K562 (cell line): ENCODE results near the gene MATN1. TPM values are rescaled to one million over a fixed set of nuclear protein-coding genes. Genes with fewer than 3 reads are reported as not detected.

Source experiments
- CHAMP1 ChIP-seq: fragments of 450-650 bp; IDR thresholded peaks from 2 replicates; pipeline ENCODE4 v1.6.1; 2016; ENCODE audit warnings: mild to moderate bottlenecking
- CHD2 ChIP-seq: IDR thresholded peaks from 2 replicates; pipeline ENCODE4 v1.6.1; 2011; ENCODE audit warnings: low read depth, low read length
- CUX1 ChIP-seq: fragments of 200-800 bp; sonication (Bioruptor generic); IDR thresholded peaks from 2 replicates; pipeline ENCODE4 v1.6.1; 2016; ENCODE audit warnings: missing genetic modification characterization, missing compliant biosample characterization
- DLX4 ChIP-seq: fragments of 250-450 bp; sonication (Bioruptor Pico); IDR thresholded peaks from 2 replicates; pipeline ENCODE4 v1.6.1; 2021; ENCODE audit warnings: mild to moderate bottlenecking
- EWSR1 ChIP-seq: fragments of 450-650 bp; IDR thresholded peaks from 2 replicates; pipeline ENCODE4 v1.6.1; 2018; ENCODE audit warnings: borderline replicate concordance, mild to moderate bottlenecking, low read depth, moderate library complexity; ENCODE audit not compliant: partially characterized antibody
- FOXK2 ChIP-seq, 2 experiments: fragments of 450-650 bp; IDR thresholded peaks in 1 of 2; conservative IDR thresholded peaks in 1 of 2; 2 replicates each; pipeline ENCODE4 v1.6.1; 2016; ENCODE audit warnings: low read depth in 2 of 2, mild to moderate bottlenecking in 1 of 2
- GATA2 ChIP-seq: sonication (generic); formaldehyde crosslinking; IDR thresholded peaks from 2 replicates; pipeline ENCODE4 v1.4.0; 2020; ENCODE audit warnings: mild to moderate bottlenecking, missing genetic modification reagents
- MAFG ChIP-seq: fragments of 450-650 bp; conservative IDR thresholded peaks from 2 replicates; pipeline ENCODE4 v1.6.1; 2016; ENCODE audit warnings: missing genetic modification characterization, missing compliant biosample characterization
- NR2C2 ChIP-seq, 2 experiments: fragments of 200-800 bp in 1 of 2; sonication (Bioruptor generic) in 1 of 2; sonication (generic) in 1 of 2; formaldehyde crosslinking in 1 of 2; IDR thresholded peaks; 2 replicates each; pipeline versions ENCODE4 v1.6.1 to v1.8.0; 2016 to 2022; ENCODE audit warnings: mild to moderate bottlenecking in 1 of 2, missing compliant biosample characterization in 1 of 2, missing genetic modification characterization in 1 of 2, missing genetic modification reagents in 1 of 2
- PTBP1 ChIP-seq: fragments of 200-400 bp; formaldehyde crosslinking; IDR thresholded peaks from 2 replicates; pipeline ENCODE4 v1.6.1; 2017; ENCODE audit warnings: low read depth, low read length
- RBM22 ChIP-seq: fragments of 200-400 bp; formaldehyde crosslinking; IDR thresholded peaks from 2 replicates; pipeline ENCODE4 v1.6.1; 2018; ENCODE audit warnings: low read length, low read depth; ENCODE audit not compliant: poor library complexity, severe bottlenecking
- SPI1 ChIP-seq: IDR thresholded peaks from 2 replicates; pipeline ENCODE4 v1.6.1; 2011; ENCODE audit warnings: low read depth, low read length, control low read depth, borderline replicate concordance
- TAF1 ChIP-seq: IDR thresholded peaks from 2 replicates; pipeline ENCODE4 v1.6.1; 2011; ENCODE audit warnings: mild to moderate bottlenecking, low read length, moderate library complexity; ENCODE audit not compliant: insufficient read depth, control insufficient read depth, severe bottlenecking; ENCODE audit errors: extremely low read depth
- polyA plus RNA-seq, 8 experiments: library from polyadenylated mRNA; depleted of rRNA in 4 of 8; stranded (reverse) in 5 of 8; unstranded in 3 of 8; fragments of >200 nt; fragmentation: Nextera tagmentation in 2 of 8; fragmentation: Illumina TruSeq in 1 of 8; extraction: Ambion mirVana in 2 of 8; extraction: Trizol in 1 of 8; gene quantifications; 2 replicates each; pipeline versions ENCODE4 v1.2.1 to v1.2.3, GENCODE V29; 2011 to 2014; ENCODE audit warnings: inconsistent platforms in 1 of 8, missing spikeins in 1 of 8
- total RNA-seq, 7 experiments: library from RNA; depleted of rRNA in 6 of 7; stranded (reverse); fragments of >200 nt in 6 of 7; fragmentation: Illumina TruSeq in 2 of 7; extraction: Trizol in 2 of 7; gene quantifications; 2 replicates each; pipeline versions ENCODE4 v1.2.1 to v1.2.3, GENCODE V29; 2011 to 2021; ENCODE audit warnings: low replicate concordance in 1 of 7
- TF ChIP-seq, protein P1 (sequence below): fragments of 250-450 bp; sonication (Bioruptor Pico); IDR thresholded peaks from 2 replicates; pipeline ENCODE4 v1.4.0; 2020; ENCODE audit warnings: mild to moderate bottlenecking, moderate library complexity

Gene MATN1
- total and polyA plus RNA-seq, 9 of the 15 experiments (the other 6 are each of a cell fraction or from before 2014, with no cell fraction given) = 0.10 to 2.3 (median 1.2) TPM

- TF ChIP-seq DLX4 (CRISPR knock-in tag) = no peak
- peak; percentile 72 for TF ChIP-seq RBM22
- TF ChIP-seq CHD2 = no peak
- TF ChIP-seq PTBP1 = 0 out of 2 replicates have a peak, but pooled peaks have one; percentile 64
- no peak for TF ChIP-seq FOXK2 (conservative IDR thresholded peaks at IDR 0.05 in 1 of 2, IDR thresholded peaks at IDR 0.05 in 1 of 2; ENCODE audit: low read depth in 2 of 2)
- TF ChIP-seq MAFG (tag) = no peak
- TF ChIP-seq, protein P1, sequence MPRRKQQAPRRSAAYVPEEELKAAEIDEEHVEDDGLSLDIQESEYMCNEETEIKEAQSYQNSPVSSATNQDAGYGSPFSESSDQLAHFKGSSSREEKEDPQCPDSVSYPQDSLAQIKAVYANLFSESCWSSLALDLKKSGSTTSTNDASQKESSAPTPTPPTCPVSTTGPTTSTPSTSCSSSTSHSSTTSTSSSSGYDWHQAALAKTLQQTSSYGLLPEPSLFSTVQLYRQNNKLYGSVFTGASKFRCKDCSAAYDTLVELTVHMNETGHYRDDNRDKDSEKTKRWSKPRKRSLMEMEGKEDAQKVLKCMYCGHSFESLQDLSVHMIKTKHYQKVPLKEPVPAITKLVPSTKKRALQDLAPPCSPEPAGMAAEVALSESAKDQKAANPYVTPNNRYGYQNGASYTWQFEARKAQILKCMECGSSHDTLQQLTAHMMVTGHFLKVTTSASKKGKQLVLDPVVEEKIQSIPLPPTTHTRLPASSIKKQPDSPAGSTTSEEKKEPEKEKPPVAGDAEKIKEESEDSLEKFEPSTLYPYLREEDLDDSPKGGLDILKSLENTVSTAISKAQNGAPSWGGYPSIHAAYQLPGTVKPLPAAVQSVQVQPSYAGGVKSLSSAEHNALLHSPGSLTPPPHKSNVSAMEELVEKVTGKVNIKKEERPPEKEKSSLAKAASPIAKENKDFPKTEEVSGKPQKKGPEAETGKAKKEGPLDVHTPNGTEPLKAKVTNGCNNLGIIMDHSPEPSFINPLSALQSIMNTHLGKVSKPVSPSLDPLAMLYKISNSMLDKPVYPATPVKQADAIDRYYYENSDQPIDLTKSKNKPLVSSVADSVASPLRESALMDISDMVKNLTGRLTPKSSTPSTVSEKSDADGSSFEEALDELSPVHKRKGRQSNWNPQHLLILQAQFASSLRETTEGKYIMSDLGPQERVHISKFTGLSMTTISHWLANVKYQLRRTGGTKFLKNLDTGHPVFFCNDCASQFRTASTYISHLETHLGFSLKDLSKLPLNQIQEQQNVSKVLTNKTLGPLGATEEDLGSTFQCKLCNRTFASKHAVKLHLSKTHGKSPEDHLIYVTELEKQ (CRISPR knock-in tag) = no peak
- TF ChIP-seq CUX1 = no peak
- TF ChIP-seq EWSR1 = no peak
- no peak for TF ChIP-seq NR2C2 (CRISPR knock-in tag; IDR thresholded peaks at IDR 0.05)
- TF ChIP-seq NR2C2 (tag; IDR thresholded peaks at IDR 0.05) = no peak
- TF ChIP-seq CHAMP1 = no peak
- TF ChIP-seq GATA2 (CRISPR knock-in tag) = no peak
- TF ChIP-seq TAF1 = no peak
- TF ChIP-seq SPI1 = no peak
These were observed 7.1 kb upstream of the MATN1 start (continued) for GRCh38 chr1:30730346-30731108.
